ENCODE data around the gene TMEM30B. TPM values are rescaled to one million over a fixed set of nuclear protein-coding genes. Genes with fewer than 3 reads are reported as not detected.

Gene TMEM30B
- total RNA-seq, 1 donor from 2014 or later: 1.2 TPM

GRCh38 chr14:61268812-61269211, 12.3 kb downstream of the TMEM30B start:
- H3K27ac Mint-ChIP-seq (ENCODE audit: unreplicated experiment): no peak overlapping the region
- no peak for DNase-seq (ENCODE audit: extremely low spot score, unreplicated experiment)
- no peak overlapping the region for H3K4me3 Mint-ChIP-seq (ENCODE audit: unreplicated experiment)
- H3K9me3 Mint-ChIP-seq (ENCODE audit: unreplicated experiment): no peaks in the 10 kb centered on the region
- H3K4me1 Mint-ChIP-seq (ENCODE audit: unreplicated experiment): peaks cover 25% of the 10 kb centered on the region
- peaks cover 2% of the 10 kb centered on the region for H3K27me3 Mint-ChIP-seq (ENCODE audit: unreplicated experiment)
- no peak for TF ChIP-seq CTCF (IDR thresholded peaks at IDR 0.05)
- no peaks in the 10 kb centered on the region for H3K36me3 Mint-ChIP-seq (ENCODE audit: unreplicated experiment)

GRCh38 chr14:61266891-61267740, 14.0 kb downstream of the TMEM30B start:
- no peaks in the 10 kb centered on the region for H3K9me3 Mint-ChIP-seq (ENCODE audit: unreplicated experiment)
- TF ChIP-seq CTCF (IDR thresholded peaks at IDR 0.05): no peak
- no peak for DNase-seq (ENCODE audit: extremely low spot score, unreplicated experiment)
- no peak overlapping the region for H3K27ac Mint-ChIP-seq (ENCODE audit: unreplicated experiment)
- H3K4me1 Mint-ChIP-seq (ENCODE audit: unreplicated experiment): peaks cover 22% of the 10 kb centered on the region
- no peaks in the 10 kb centered on the region for H3K27me3 Mint-ChIP-seq (ENCODE audit: unreplicated experiment)
- H3K4me3 Mint-ChIP-seq (ENCODE audit: unreplicated experiment): no peak overlapping the region
- H3K36me3 Mint-ChIP-seq (ENCODE audit: unreplicated experiment): no peaks in the 10 kb centered on the region

GRCh38 chr14:61266436-61266835, 14.7 kb downstream of the TMEM30B start:
- no peaks in the 10 kb centered on the region for H3K27me3 Mint-ChIP-seq (ENCODE audit: unreplicated experiment)
- no peak for DNase-seq (ENCODE audit: extremely low spot score, unreplicated experiment)
- no peaks in the 10 kb centered on the region for H3K9me3 Mint-ChIP-seq (ENCODE audit: unreplicated experiment)
- no peak for TF ChIP-seq CTCF (IDR thresholded peaks at IDR 0.05)
- no peak overlapping the region for H3K27ac Mint-ChIP-seq (ENCODE audit: unreplicated experiment)
- H3K4me1 Mint-ChIP-seq (ENCODE audit: unreplicated experiment): peaks cover 22% of the 10 kb centered on the region
- no peak overlapping the region for H3K4me3 Mint-ChIP-seq (ENCODE audit: unreplicated experiment)
- no peaks in the 10 kb centered on the region for H3K36me3 Mint-ChIP-seq (ENCODE audit: unreplicated experiment)

- TF ChIP-seq CTCF (IDR thresholded peaks at IDR 0.05): no peak
- DNase-seq (ENCODE audit: extremely low spot score, unreplicated experiment): no peak
- H3K27ac Mint-ChIP-seq (ENCODE audit: unreplicated experiment): no peak overlapping the region
- H3K9me3 Mint-ChIP-seq (ENCODE audit: unreplicated experiment): no peaks in the 10 kb centered on the region
- H3K27me3 Mint-ChIP-seq (ENCODE audit: unreplicated experiment): no peaks in the 10 kb centered on the region
- no peak overlapping the region for H3K4me3 Mint-ChIP-seq (ENCODE audit: unreplicated experiment)
- H3K4me1 Mint-ChIP-seq (ENCODE audit: unreplicated experiment): peaks cover 32% of the 10 kb centered on the region
- H3K36me3 Mint-ChIP-seq (ENCODE audit: unreplicated experiment): no peaks in the 10 kb centered on the region
Observed at GRCh38 chr14:61264651-61265050, 16.5 kb downstream of the TMEM30B start.

- no peak for DNase-seq (ENCODE audit: extremely low spot score, unreplicated experiment)
- no peak for TF ChIP-seq CTCF (IDR thresholded peaks at IDR 0.05)
- H3K4me3 Mint-ChIP-seq (ENCODE audit: unreplicated experiment): no peak overlapping the region
- H3K27me3 Mint-ChIP-seq (ENCODE audit: unreplicated experiment): no peaks in the 10 kb centered on the region
- no peaks in the 10 kb centered on the region for H3K36me3 Mint-ChIP-seq (ENCODE audit: unreplicated experiment)
- H3K9me3 Mint-ChIP-seq (ENCODE audit: unreplicated experiment): no peaks in the 10 kb centered on the region
- H3K27ac Mint-ChIP-seq (ENCODE audit: unreplicated experiment): no peak overlapping the region
- H3K4me1 Mint-ChIP-seq (ENCODE audit: unreplicated experiment): peaks cover 35% of the 10 kb centered on the region
Observed at GRCh38 chr14:61264010-61264571, 17.0 kb downstream of the TMEM30B start.
